ENCODE measurements around the gene AIFM1.
A peak's percentile ranks its signal among the peaks of the same experiment; 100 is the strongest.

Gene AIFM1

GRCh38 chrX:130097507-130098209 lies 68.0 kb downstream of the AIFM1 start:
- DNase-seq, result no peak
- Mint-ChIP-seq H3K27ac (peak overlapping the region; percentile 24), H3K36me3 (ENCODE audit: low read depth) (no peaks in the 10 kb centered on the region), H3K4me1 (peaks cover 9% of the 10 kb centered on the region), H3K9me3 (peaks cover 44% of the 10 kb centered on the region), H3K4me3 (no peak overlapping the region), H3K27me3 (ENCODE audit: low read depth, poor library complexity) (peaks cover 7% of the 10 kb centered on the region)
- TF ChIP-seq, protein P1, sequence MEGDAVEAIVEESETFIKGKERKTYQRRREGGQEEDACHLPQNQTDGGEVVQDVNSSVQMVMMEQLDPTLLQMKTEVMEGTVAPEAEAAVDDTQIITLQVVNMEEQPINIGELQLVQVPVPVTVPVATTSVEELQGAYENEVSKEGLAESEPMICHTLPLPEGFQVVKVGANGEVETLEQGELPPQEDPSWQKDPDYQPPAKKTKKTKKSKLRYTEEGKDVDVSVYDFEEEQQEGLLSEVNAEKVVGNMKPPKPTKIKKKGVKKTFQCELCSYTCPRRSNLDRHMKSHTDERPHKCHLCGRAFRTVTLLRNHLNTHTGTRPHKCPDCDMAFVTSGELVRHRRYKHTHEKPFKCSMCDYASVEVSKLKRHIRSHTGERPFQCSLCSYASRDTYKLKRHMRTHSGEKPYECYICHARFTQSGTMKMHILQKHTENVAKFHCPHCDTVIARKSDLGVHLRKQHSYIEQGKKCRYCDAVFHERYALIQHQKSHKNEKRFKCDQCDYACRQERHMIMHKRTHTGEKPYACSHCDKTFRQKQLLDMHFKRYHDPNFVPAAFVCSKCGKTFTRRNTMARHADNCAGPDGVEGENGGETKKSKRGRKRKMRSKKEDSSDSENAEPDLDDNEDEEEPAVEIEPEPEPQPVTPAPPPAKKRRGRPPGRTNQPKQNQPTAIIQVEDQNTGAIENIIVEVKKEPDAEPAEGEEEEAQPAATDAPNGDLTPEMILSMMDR (IDR thresholded peaks at IDR 0.05), result no peak

- Mint-ChIP-seq H3K4me3 (no peak overlapping the region), H3K27me3 (ENCODE audit: low read depth, poor library complexity) (peaks cover 5% of the 10 kb centered on the region), H3K36me3 (ENCODE audit: low read depth) (no peaks in the 10 kb centered on the region), H3K27ac (no peak overlapping the region), H3K4me1 (peaks cover 14% of the 10 kb centered on the region), H3K9me3 (peaks cover 34% of the 10 kb centered on the region)
- TF ChIP-seq, protein P1 (IDR thresholded peaks at IDR 0.05), result no peak
- no peak for DNase-seq
Observed at GRCh38 chrX:130095249-130096030, 70.2 kb downstream of the AIFM1 start.

DNA sequence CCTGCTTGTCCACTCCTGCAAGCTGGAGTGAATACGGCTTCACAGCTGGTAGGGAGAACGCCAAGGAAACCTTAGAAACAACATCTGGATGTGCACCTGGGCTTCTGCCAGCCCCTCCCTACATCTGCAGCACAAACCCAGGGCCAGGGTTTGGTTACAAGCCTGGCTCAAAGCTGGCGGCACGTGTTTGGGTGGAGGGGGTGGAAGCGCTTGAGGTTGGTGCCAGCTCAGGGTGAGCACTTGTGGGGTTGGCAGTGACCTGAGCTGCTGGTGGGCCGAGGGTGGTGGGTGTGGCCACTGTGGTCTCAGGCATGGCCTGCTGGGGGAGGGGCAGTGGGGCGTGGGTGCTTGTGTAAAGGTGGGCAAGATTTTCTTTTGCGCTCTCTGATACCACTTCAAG lies 70.9 kb downstream of the AIFM1 start:
- TF ChIP-seq, protein P1 (IDR thresholded peaks at IDR 0.05), result no peak
- H3K27ac Mint-ChIP-seq, result no peak overlapping the region
- H3K36me3 Mint-ChIP-seq (ENCODE audit: low read depth), result no peaks in the 10 kb centered on the region
- peaks cover 14% of the 10 kb centered on the region for H3K4me1 Mint-ChIP-seq
- no peak for DNase-seq
- H3K9me3 Mint-ChIP-seq, result peaks cover 31% of the 10 kb centered on the region
- no peak overlapping the region for H3K4me3 Mint-ChIP-seq
- H3K27me3 Mint-ChIP-seq (ENCODE audit: low read depth, poor library complexity), result peaks cover 7% of the 10 kb centered on the region

GRCh38 chrX:130093271-130093670 lies 72.4 kb downstream of the AIFM1 start:
- no peak for DNase-seq
- Mint-ChIP-seq H3K27me3 (ENCODE audit: low read depth, poor library complexity) (peaks cover 7% of the 10 kb centered on the region), H3K4me3 (no peak overlapping the region), H3K9me3 (peaks cover 26% of the 10 kb centered on the region), H3K27ac (no peak overlapping the region), H3K36me3 (ENCODE audit: low read depth) (no peaks in the 10 kb centered on the region), H3K4me1 (peaks cover 9% of the 10 kb centered on the region)
- TF ChIP-seq, protein P1 (IDR thresholded peaks at IDR 0.05), result no peak

- peaks cover 7% of the 10 kb centered on the region for H3K27me3 Mint-ChIP-seq (ENCODE audit: low read depth, poor library complexity)
Observed at GRCh38 chrX:130091980-130092522, 73.6 kb downstream of the AIFM1 start.

More at GRCh38 chrX:130091980-130092522, 73.6 kb downstream of the AIFM1 start:
- Mint-ChIP-seq H3K4me1 (peaks cover 5% of the 10 kb centered on the region), H3K9me3 (peaks cover 28% of the 10 kb centered on the region), H3K36me3 (ENCODE audit: low read depth) (no peaks in the 10 kb centered on the region), H3K27ac (no peak overlapping the region), H3K4me3 (no peak overlapping the region)
- no peak for DNase-seq
- TF ChIP-seq, protein P1 (IDR thresholded peaks at IDR 0.05), result no peak
